ENCODE measurements around the gene MATN1.

Gene MATN1

DNA sequence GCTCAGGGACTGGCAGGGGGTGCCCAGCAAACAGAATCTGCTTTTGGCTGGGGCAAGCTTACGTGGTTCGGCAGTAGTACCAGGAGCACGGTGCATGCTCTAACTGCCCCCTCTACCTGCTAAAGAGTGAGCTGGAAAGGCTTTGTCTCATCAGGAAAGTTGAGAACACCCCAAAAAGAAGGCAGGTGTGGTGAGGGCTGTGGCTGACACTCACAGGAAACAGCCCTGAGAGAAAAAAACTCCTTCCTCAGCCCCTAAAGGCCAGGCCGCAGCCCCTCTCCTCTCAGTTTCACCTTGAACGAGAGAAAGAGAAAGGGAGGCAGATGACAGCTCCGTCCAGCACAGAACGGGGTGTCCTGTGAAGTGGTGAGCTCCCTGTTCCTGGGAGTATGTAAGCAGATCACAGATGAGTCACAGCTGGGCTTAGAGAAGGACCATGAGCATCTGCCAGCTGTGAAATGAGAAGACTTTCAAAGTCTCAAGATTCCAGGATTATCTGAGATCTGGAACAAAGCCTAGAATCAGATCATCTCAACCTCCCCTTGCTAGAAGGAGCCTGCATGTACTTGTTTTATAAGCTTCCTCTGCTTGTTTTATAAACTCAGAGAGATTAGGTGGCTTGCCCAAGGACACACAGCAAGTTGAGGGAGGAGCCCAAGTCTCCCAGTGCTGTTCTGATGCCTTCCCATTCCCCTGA lies 20.8 kb upstream of the MATN1 start:
- peak; percentile 28 for DNase-seq

GRCh38 chr1:30743584-30744059 lies 20.2 kb upstream of the MATN1 start:
- peak; percentile 61 for DNase-seq

DNA sequence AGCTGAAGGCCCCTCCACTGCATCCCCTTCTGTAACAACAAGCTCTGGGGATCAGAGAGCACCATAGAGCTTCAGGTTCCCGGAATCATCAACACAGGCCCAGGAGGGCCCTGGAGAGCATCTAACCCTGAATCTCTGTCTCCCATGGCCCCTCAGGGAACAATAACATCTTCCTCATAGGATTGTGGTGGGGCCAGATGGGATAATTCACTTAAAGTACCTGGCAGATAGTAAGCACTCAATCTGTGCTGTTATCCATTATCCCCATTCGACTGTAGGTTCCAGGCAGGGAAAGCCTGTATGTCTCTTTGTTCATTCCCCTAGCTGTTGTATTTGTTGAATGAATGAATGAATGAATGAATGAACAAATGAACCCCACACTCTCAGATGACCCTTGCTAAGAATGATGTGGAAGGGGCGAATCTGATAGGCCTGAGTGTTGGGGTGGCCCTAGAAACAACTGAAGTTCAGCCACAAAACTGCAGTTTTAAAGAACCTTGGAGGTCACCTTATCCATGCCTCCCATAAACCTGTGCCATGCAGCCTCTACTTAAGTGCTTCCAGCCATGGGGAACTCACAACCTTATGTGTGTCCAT lies 19.7 kb upstream of the MATN1 start:
- DNase-seq, result no peak

- DNase-seq, result no peak
Observed at GRCh38 chr1:30742300-30742962, 19.0 kb upstream of the MATN1 start.

DNA sequence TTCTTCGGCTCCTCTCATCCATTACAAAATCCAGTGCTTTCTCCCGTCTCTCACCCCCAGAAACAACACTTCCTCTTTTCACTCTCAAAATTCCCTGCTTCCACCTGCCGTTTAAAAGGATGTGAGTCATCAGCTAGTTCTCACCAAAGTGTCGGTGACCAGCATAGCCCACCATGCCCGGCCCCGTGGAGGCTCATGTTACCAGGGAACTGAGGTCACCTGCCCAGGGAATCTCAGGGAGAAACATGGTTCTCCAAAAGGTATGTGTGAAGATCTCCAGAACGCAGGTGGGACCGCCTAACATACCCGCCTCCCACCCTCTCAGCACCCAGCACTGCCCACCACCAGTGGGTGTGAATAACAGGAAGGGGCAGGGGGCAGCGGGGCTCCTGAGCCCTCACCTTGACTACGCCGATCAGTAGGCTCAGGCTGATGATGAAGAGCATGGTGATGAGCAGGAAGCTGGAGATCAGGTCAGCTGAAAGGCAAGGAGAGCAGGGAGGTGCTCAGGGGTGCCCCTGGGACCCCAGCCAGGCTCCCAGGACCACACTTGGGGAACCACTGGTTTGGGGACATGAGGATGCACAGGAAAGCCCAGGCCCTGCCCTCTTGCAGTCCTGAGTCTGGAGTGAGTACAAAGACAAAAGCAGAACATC lies 18.0 kb upstream of the MATN1 start:
- no peak for DNase-seq

DNA sequence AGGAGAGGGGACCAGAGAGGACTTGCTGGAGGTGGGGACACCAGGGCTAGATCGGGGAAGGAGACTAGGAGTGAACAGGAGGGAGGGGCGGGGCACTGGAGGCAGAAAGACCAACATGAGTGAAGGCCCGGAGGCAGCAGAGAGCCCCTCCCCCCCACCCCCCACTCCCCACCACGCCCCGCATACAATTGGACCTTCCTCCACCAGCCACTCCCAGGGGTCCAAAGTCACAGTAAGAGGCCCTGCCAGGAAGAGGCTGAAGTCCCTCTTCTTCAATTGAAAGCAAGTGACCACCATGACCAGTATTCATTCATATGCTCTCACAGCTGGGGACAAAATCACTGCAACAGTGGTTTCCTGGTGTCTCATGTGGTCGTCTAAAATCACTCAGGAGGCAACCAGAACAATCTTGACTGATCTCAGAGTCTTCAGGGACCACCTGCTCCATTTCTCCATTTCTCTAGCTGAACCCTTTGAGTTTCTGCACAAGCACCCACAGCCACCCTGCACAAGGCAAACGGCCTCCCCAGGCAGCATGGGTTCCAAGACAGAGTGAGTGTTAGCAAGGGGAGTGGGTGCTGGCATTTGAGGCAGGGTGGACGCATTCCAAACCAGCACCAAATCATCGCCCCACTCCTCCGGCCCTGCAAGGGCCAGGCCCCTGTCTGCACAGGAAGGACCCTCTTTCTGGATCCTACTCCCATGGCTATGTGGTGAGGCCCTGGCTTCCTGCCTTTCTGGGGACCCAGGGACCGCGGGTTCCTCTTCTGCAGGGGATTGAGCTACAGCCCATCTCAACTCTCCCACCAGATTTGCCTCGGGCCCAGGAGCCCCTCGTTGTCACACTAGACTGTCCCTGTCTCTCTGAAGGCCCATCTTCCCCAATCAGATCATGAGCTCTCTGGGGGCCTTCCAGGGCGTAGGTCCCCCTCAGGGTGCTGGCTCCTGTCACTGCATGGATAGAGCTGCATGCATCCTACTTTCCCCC lies 17.2 kb upstream of the MATN1 start:
- no peak for DNase-seq

- DNase-seq, result no peak
Observed at GRCh38 chr1:30739601-30740000, 16.2 kb upstream of the MATN1 start.

- no peak for DNase-seq
Observed at GRCh38 chr1:30738715-30739559, 15.6 kb upstream of the MATN1 start.

DNA sequence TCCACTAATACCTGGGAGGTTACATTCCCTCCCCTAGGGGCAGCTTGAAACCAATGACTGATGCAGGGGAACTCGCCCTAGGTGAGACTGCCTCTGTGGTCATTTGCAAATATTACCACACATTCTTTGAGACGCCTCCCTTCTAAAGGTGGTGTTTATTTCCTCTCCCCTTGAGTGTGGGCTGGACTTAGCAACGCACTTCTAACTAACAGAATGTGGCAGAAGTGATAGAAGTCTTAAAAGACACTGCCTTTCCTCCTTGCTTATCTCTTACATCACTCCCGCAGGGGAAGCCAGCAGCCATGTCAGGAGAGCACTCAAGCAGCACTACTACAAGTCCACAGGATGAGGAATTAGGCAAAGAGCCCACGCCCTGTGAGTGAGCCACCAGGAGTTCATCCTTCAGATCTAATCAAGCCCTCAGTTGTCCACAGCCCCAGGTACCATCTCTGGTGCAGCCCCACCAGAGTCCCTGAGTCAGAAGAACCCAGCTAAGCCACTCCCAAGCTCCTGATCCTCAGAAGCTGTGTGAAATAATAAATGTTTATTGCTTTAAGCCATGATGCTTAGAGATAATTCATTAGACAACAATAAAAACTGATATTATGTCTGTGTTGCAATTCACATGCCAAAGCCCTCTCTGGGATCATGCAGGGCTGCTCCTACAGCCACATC lies 14.8 kb upstream of the MATN1 start:
- DNase-seq, result peak; percentile 27

GRCh38 chr1:30737357-30738039 lies 14.1 kb upstream of the MATN1 start:
- DNase-seq, result no peak

GRCh38 chr1:30735668-30736498 lies 12.5 kb upstream of the MATN1 start:
- DNase-seq, result no peak

- no peak for DNase-seq
Observed at GRCh38 chr1:30735124-30735523, 11.7 kb upstream of the MATN1 start.

- DNase-seq, result no peak
Observed at GRCh38 chr1:30734580-30734979, 11.2 kb upstream of the MATN1 start.

- no peak for DNase-seq
Observed at GRCh38 chr1:30734106-30734505, 10.7 kb upstream of the MATN1 start.

DNA sequence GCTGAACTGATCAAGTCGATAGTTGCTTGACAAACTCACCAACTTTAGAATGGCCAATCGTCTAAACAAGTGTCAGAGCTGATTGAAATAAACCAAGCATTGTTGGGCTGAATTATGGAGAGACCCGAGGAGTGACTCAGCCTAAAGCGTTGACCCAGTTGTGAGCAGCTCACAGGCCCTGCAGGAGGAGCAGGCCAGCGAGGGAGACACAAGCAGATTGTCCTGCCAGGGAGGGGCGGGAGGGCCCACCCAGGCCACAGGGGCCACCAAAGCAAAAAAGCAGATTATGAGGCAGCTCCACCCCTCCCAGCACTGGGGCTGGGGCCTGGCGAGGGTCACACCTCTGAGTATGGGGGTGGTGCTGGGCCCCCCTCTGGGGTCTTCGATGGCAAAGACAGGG lies 10.1 kb upstream of the MATN1 start:
- no peak for DNase-seq

DNA sequence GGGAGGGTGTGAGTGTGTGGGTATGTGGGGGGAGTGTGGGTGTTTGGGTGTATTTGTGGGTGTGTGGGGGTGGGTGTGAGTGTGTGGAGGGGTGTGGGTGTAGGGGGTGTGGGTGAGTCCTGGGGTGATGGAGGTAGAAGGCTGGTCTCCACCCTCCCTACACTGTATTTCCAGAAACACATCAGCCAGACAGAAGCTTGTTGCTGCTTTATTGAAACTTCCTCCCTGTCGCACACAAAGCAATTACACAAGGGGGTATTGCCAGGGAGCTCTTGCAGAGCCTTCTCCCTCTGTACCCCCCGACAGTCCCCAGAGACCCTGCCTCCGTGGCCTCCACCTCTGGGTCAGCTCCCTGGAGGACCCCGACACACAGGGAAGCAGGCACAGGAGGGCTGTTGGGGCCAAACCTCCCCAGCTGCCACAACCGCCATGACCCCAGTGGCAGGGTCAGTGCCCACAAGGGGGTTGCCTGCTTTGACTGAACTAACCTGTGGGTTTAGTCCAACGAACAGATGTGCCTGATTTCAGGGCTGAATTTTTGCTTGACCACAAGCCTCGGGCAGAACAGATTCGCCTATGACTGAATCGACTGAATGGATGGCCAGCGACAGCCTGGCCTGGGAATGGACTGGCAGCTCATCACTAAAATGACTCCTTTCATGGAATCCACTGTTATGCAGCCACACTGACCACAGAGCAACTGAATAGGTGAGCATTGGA lies 9.1 kb upstream of the MATN1 start:
- DNase-seq, result no peak

- no peak for DNase-seq
Observed at GRCh38 chr1:30731806-30732276, 8.5 kb upstream of the MATN1 start.

GRCh38 chr1:30731109-30731805 lies 7.9 kb upstream of the MATN1 start:
- DNase-seq, result no peak

Measured in NK-92 treated with Interleukin-12 subunit alpha and Interleukin-12 subunit beta, amount 100 ng/mL, for 24 hours (cell line).